H1 (cell line): ENCODE data around the gene PPBP. TPM values are rescaled to one million over a fixed set of nuclear protein-coding genes. Genes with fewer than 3 reads are reported as not detected.
A peak's percentile ranks its signal among the peaks of the same experiment; 100 is the strongest.

ENCODE experiments used
- CTCF ChIA-PET: fragments of 300-600 bp; sonication (Branson Sonifier 250); formaldehyde crosslinking; loops from one replicate; lab custom pipeline; 2021; ENCODE audit not compliant: partially characterized antibody; lab: Charles Lee
- POLR2A ChIA-PET: fragments of 300-600 bp; sonication (Branson Sonifier 250); formaldehyde crosslinking; loops from one replicate; lab custom pipeline; 2021; ENCODE audit warnings: inconsistent platforms; ENCODE audit not compliant: partially characterized antibody; lab: Charles Lee
- DNase-seq, 2 experiments: peaks; one replicate each; pipeline versions ENCODE4 v3.0.0 to v3.0.0-alpha.2; 2010 to 2022; ENCODE audit warnings: low spot score in 2 of 2, low read depth in 1 of 2, mixed read lengths in 1 of 2
- FAIRE-seq: peaks from 2 replicates; lab custom pipeline; 2011; peaks lifted over from hg19 to GRCh38; lab: Jason Lieb, UNC
- H2AFZ ChIP-seq: 2 replicates; pipeline ENCODE4 v1.8.1; 2012; ENCODE audit warnings: low read length, inconsistent platforms
- H2AK5ac ChIP-seq: 2 replicates; pipeline ENCODE4 v1.6.1; 2013; ENCODE audit warnings: low read depth, low read length
- H2BK120ac ChIP-seq: replicated peaks from 2 replicates; pipeline ENCODE3; 2013; ENCODE audit warnings: low read depth, low read length, inconsistent platforms
- H2BK12ac ChIP-seq: 2 replicates; pipeline ENCODE4 v1.6.1; 2013; ENCODE audit warnings: low read depth, low read length
- H2BK15ac ChIP-seq: 2 replicates; pipeline ENCODE4 v1.6.1; 2013; ENCODE audit warnings: low read length
- H2BK20ac ChIP-seq: 2 replicates; pipeline ENCODE4 v1.6.1; 2013; ENCODE audit warnings: low read length
- H2BK5ac ChIP-seq: 2 replicates; pipeline ENCODE4 v1.6.1; 2013; ENCODE audit warnings: low read depth, low read length
- H3K14ac ChIP-seq: 2 replicates; pipeline ENCODE4 v1.6.1; 2013; ENCODE audit warnings: inconsistent platforms; ENCODE audit not compliant: insufficient read length
- H3K18ac ChIP-seq: 2 replicates; pipeline ENCODE4 v1.6.1; 2013; ENCODE audit warnings: low read length; ENCODE audit errors: extremely low read depth
- H3K23ac ChIP-seq: 2 replicates; pipeline ENCODE4 v1.6.1; 2013; ENCODE audit warnings: inconsistent platforms; ENCODE audit not compliant: insufficient read length
- H3K23me2 ChIP-seq: 2 replicates; pipeline ENCODE4 v1.6.1; 2013; ENCODE audit warnings: low read depth, low read length
- H3K27ac ChIP-seq: 2 replicates; pipeline ENCODE4 v1.6.1; 2011; ENCODE audit warnings: low read depth, low read length, inconsistent platforms
- H3K27me3 ChIP-seq, 4 experiments: replicated peaks in 1 of 4; 1 replicate in 1 of 4; 2 replicates in 3 of 4; pipeline versions ENCODE4 v1.6.1 to v1.8.1; 2011 to 2013; ENCODE audit warnings: low read length in 3 of 4, mild to moderate bottlenecking in 3 of 4, inconsistent platforms in 2 of 4, mixed read lengths in 2 of 4, moderate library complexity in 1 of 4; ENCODE audit not compliant: control insufficient read depth in 3 of 4, insufficient read depth in 3 of 4; ENCODE audit errors: extremely low read depth in 1 of 4
- H3K36me3 ChIP-seq, 4 experiments: 2 replicates each; pipeline versions ENCODE4 v1.6.1 to v1.8.1; 2011 to 2013; ENCODE audit warnings: mild to moderate bottlenecking in 4 of 4, low read length in 3 of 4, moderate library complexity in 2 of 4, control low read depth in 1 of 4, inconsistent platforms in 1 of 4; ENCODE audit not compliant: insufficient read depth in 4 of 4, control insufficient read depth in 2 of 4
- H3K4ac ChIP-seq: replicated peaks from 2 replicates; pipeline ENCODE3; 2013; ENCODE audit warnings: low read length, low read depth, mixed read lengths, inconsistent platforms; ENCODE audit not compliant: insufficient read length
- H3K4me1 ChIP-seq, 4 experiments: replicated peaks in 1 of 4; 1 replicate in 1 of 4; 2 replicates in 3 of 4; pipeline versions ENCODE4 v1.6.1 to v1.8.1; 2011 to 2013; ENCODE audit warnings: low read length in 3 of 4, inconsistent platforms in 2 of 4, mixed read lengths in 1 of 4; ENCODE audit not compliant: insufficient read depth in 4 of 4, control insufficient read depth in 3 of 4
- H3K4me2 ChIP-seq, 2 experiments: 2 replicates each; pipeline versions ENCODE4 v1.6.1 to v1.8.1; 2011 to 2013; ENCODE audit warnings: low read depth in 2 of 2, low read length in 2 of 2, control low read depth in 1 of 2, inconsistent platforms in 1 of 2, mild to moderate bottlenecking in 1 of 2; ENCODE audit not compliant: insufficient read depth in 1 of 2
- H3K4me3 ChIP-seq, 4 experiments: fragments of 200-600, 300-600 bp in 1 of 4; sonication (generic), shearing (Covaris generic), sonication (Bioruptor Twin) in 1 of 4; 2 replicates each; pipeline versions ENCODE4 v1.5.1 to v1.8.1; 2011 to 2016; ENCODE audit warnings: low read length in 4 of 4, low read depth in 3 of 4, control low read depth in 2 of 4, inconsistent platforms in 2 of 4, mild to moderate bottlenecking in 2 of 4, mixed read lengths in 1 of 4, moderate library complexity in 1 of 4; ENCODE audit not compliant: insufficient read depth in 2 of 4; ENCODE audit errors: extremely low read depth in 1 of 4
- H3K56ac ChIP-seq: replicated peaks from 2 replicates; pipeline ENCODE3; 2013; ENCODE audit warnings: low read depth, mild to moderate bottlenecking, mixed read lengths, low read length, inconsistent platforms; ENCODE audit not compliant: insufficient read length
- H3K79me1 ChIP-seq: 2 replicates; pipeline ENCODE4 v1.6.1; 2013; ENCODE audit warnings: low read depth, low read length, control low read depth
- H3K79me2 ChIP-seq, 2 experiments: 2 replicates each; pipeline versions ENCODE4 v1.6.1 to v1.8.1; 2012 to 2013; ENCODE audit warnings: low read length in 2 of 2, mild to moderate bottlenecking in 2 of 2, inconsistent platforms in 1 of 2; ENCODE audit not compliant: insufficient read depth in 2 of 2, control insufficient read depth in 1 of 2
- H3K9ac ChIP-seq, 4 experiments: replicated peaks in 1 of 4; 1 replicate in 1 of 4; 2 replicates in 3 of 4; pipeline versions ENCODE4 v1.6.1 to v1.8.1; 2011 to 2013; ENCODE audit warnings: low read depth in 3 of 4, low read length in 3 of 4, control low read depth in 2 of 4, mild to moderate bottlenecking in 2 of 4, moderate library complexity in 2 of 4, inconsistent platforms in 1 of 4; ENCODE audit errors: extremely low read depth in 1 of 4
- H3K9me3 ChIP-seq, 2 experiments: 2 replicates each; pipeline versions ENCODE4 v1.6.1 to v1.8.1; 2012 to 2013; ENCODE audit warnings: mild to moderate bottlenecking in 2 of 2, moderate library complexity in 2 of 2, control low read depth in 1 of 2, inconsistent platforms in 1 of 2, low read depth in 1 of 2, low read length in 1 of 2, mixed read lengths in 1 of 2; ENCODE audit not compliant: insufficient read depth in 2 of 2
- H4K20me1 ChIP-seq, 2 experiments: replicated peaks in 1 of 2; 2 replicates each; pipeline versions ENCODE3 to v1.8.1; 2011 to 2013; ENCODE audit warnings: inconsistent platforms in 2 of 2, low read length in 2 of 2, mild to moderate bottlenecking in 1 of 2; ENCODE audit not compliant: insufficient read depth in 2 of 2, control insufficient read depth in 1 of 2
- H4K5ac ChIP-seq: 2 replicates; pipeline ENCODE4 v1.6.1; 2013; ENCODE audit warnings: low read length, low read depth, mixed read lengths, inconsistent platforms; ENCODE audit not compliant: insufficient read length
- H4K8ac ChIP-seq: 2 replicates; pipeline ENCODE4 v1.8.0; 2013; ENCODE audit warnings: mild to moderate bottlenecking, moderate library complexity, low read length, inconsistent platforms; ENCODE audit not compliant: insufficient read depth; ENCODE audit errors: extremely low read depth
- H4K91ac ChIP-seq: replicated peaks from 2 replicates; pipeline ENCODE3; 2013; ENCODE audit warnings: low read length, mixed read lengths, inconsistent platforms; ENCODE audit not compliant: insufficient read length
- CTCF ChIP-seq, 3 experiments: IDR thresholded peaks; 1 replicate in 2 of 3; 2 replicates in 1 of 3; pipeline versions ENCODE4 v1.5.1 to v1.6.1; 2011; ENCODE audit warnings: low read length in 3 of 3, mild to moderate bottlenecking in 3 of 3, inconsistent platforms in 2 of 3, low read depth in 1 of 3, moderate library complexity in 1 of 3; ENCODE audit not compliant: insufficient read depth in 1 of 3; ENCODE audit errors: control extremely low read depth in 1 of 3
- KDM5A ChIP-seq: fragments of 200-600 bp; IDR thresholded peaks from 2 replicates; pipeline ENCODE4 v1.7.1; 2012; ENCODE audit warnings: mild to moderate bottlenecking, low read length, inconsistent platforms, mixed read lengths
- RAD21 ChIP-seq, 2 experiments: IDR thresholded peaks in 1 of 2; conservative IDR thresholded peaks in 1 of 2; 2 replicates each; pipeline ENCODE4 v1.6.1; 2011; ENCODE audit warnings: low read depth in 2 of 2, low read length in 2 of 2, improper control_type of control experiment in 1 of 2, inconsistent platforms in 1 of 2, mild to moderate bottlenecking in 1 of 2, moderate library complexity in 1 of 2
- WGBS, 2 experiments: shearing (Covaris generic) in 1 of 2; methylation state at CpG; one replicate each; pipeline versions ENCODE4 v1.1.6 to v1.1.7; 2013 to 2015; ENCODE audit warnings: low lambda C conversion rate in 2 of 2, mixed read lengths in 2 of 2, inconsistent platforms in 1 of 2, low coverage in 1 of 2, missing lambda C conversion rate in 1 of 2; ENCODE audit not compliant: insufficient replicate concordance in 2 of 2, insufficient coverage in 1 of 2, insufficient read length in 1 of 2; ENCODE audit errors: extremely low coverage in 1 of 2, missing lambda C conversion rate in 1 of 2; 5-methylcytosine and 5-hydroxymethylcytosine counted together
- polyA plus RNA-seq, 7 experiments: library from polyadenylated mRNA; depleted of rRNA in 3 of 7; stranded (reverse) in 5 of 7; unstranded in 2 of 7; fragments of >200 nt in 5 of 7; fragments of 200-250 nt in 2 of 7; gene quantifications; 1 replicate in 5 of 7; 2 replicates in 1 of 7; 4 replicates in 1 of 7; pipeline versions ENCODE4 v1.2.1 to v1.2.3, GENCODE V29; 2011 to 2013; ENCODE audit warnings: missing spikeins in 2 of 7, mixed read lengths in 2 of 7
- total RNA-seq: library from RNA; stranded (reverse); fragmentation: NEBNext Ultra II Directional; extraction: Animal tissue kit (Norgen Biotek cat#: 25700); gene quantifications from 2 replicates; pipeline ENCODE4 v1.2.1, GENCODE V29; 2021

PPBP gene
- total and polyA plus RNA-seq, 2 of the 8 experiments (the other 6 are each of a cell fraction or from before 2014, with no cell fraction given): 0.18 to 0.43 TPM

- Histone ChIP-seq H2BK20ac (no peak overlapping the region), H3K9me3 (no peaks in the 10 kb centered on the region), H3K23me2 (peaks cover 2% of the 10 kb centered on the region; the same call in 1 of the 2 replicates), H2BK120ac (no peak overlapping the region), H4K5ac (no peak overlapping the region), H3K18ac (no peak overlapping the region), H4K8ac (no peak overlapping the region), H4K20me1 (no peaks in the 10 kb centered on the region), H3K4ac (no peak overlapping the region), H3K79me1 (no peaks in the 10 kb centered on the region), H3K9ac (no peak overlapping the region), H2BK5ac (no peak overlapping the region), H2AFZ (no peak overlapping the region), H2BK15ac (no peak overlapping the region), H3K4me2 (peak overlapping the region; percentile 64 to 80), H3K27me3 (no peaks in the 10 kb centered on the region), H3K23ac (no peak overlapping the region), H3K14ac (no peak overlapping the region), H3K27ac (no peak overlapping the region), H3K36me3 (no peaks in the 10 kb centered on the region; a peak in 1 of 8 replicates), H2BK12ac (no peak overlapping the region), H3K4me3 (peak overlapping the region; percentile 61 to 92 (median 73); a peak in 7 of 8 replicates), H3K56ac (no peak overlapping the region), H4K91ac (no peak overlapping the region), H3K79me2 (no peaks in the 10 kb centered on the region), H3K4me1 (peaks cover 1 to 14% (median 4%) of the 10 kb centered on the region in 4 experiments; a peak in 4 of 7 replicates), H2AK5ac (no peak overlapping the region)
- 0 out of 4 replicates have a peak, but pooled peaks of 1 of the 2 experiments have one; percentile 7 for TF ChIP-seq RAD21 (IDR thresholded peaks at IDR 0.05 in 1 of 2, conservative IDR thresholded peaks at IDR 0.05 in 1 of 2; ENCODE audit: low read depth in 2 of 2, low read length in 2 of 2)
- peak in 1 of 3 experiments; percentile 6; a peak in 1 of 4 replicates for TF ChIP-seq CTCF (IDR thresholded peaks at IDR 0.05; ENCODE audit: control extremely low read depth in 1 of 3, insufficient read depth in 1 of 3, low read depth in 1 of 3, low read length in 3 of 3)
- TF ChIP-seq KDM5A: no peak
- ChIA-PET CTCF (interaction anchor here (0.7 to 4.3 kb wide), 13 partner anchors 9 to 308 kb away, joined by 3 to 18 read pairs (median 4); partner anchors contain the start of gene CXCL5), POLR2A (interaction anchor here (0.7 to 4.7 kb wide), 8 partner anchors 13 to 74 kb away, joined by 3 to 17 read pairs (median 4); partner anchors contain the start of gene CXCL5)
- 33% methylated on average over 4 of the region's 4 CpGs; no CpG with 5 or more reads in 1 of the 2 experiments for WGBS, 2 experiments
- FAIRE-seq (no peak), DNase-seq (no peak)
Measured at GRCh38 chr4:74037076-74037955, 49.3 kb upstream of the PPBP start.
